Uterus (tissue), 4 donors: ENCODE results near the gene FKBP7. TPM values are rescaled to one million over a fixed set of nuclear protein-coding genes. Genes with fewer than 3 reads are reported as not detected.

ENCODE experiments used
- DNase-seq, 2 donors: peaks; one replicate each; pipeline ENCODE4 v3.0.0-alpha.2; 2019 to 2020
- H3K27ac ChIP-seq, 2 donors: fragments of 200-600 bp; sonication (generic); 1 replicate in 1 of 2; 2 replicates in 1 of 2; pipeline ENCODE4 v1.5.1; 2016 to 2018
- H3K27me3 ChIP-seq, 2 donors: fragments of 200-600 bp; sonication (generic); one replicate each; pipeline ENCODE4 v1.5.1; 2018 to 2019; ENCODE audit warnings: control low read depth in 1 of 2
- H3K36me3 ChIP-seq, 2 donors: fragments of 200-600 bp; sonication (generic); one replicate each; pipeline ENCODE4 v1.5.1; 2019; ENCODE audit warnings: control low read depth in 1 of 2
- H3K4me1 ChIP-seq, 2 donors: fragments of 200-600 bp; sonication (generic); one replicate each; pipeline ENCODE4 v1.5.1; 2018 to 2019; ENCODE audit warnings: control low read depth in 1 of 2
- H3K4me3 ChIP-seq, 2 donors: fragments of 200-600 bp; sonication (generic); 1 replicate in 1 of 2; 2 replicates in 1 of 2; pipeline ENCODE4 v1.5.1; 2018 to 2019; ENCODE audit warnings: mild to moderate bottlenecking in 1 of 2
- H3K9me3 ChIP-seq, 2 donors: fragments of 200-600 bp; sonication (generic); one replicate each; pipeline ENCODE4 v1.5.1; 2019; ENCODE audit warnings: control low read depth in 1 of 2
- POLR2A ChIP-seq, 2 donors: fragments of 450-650 bp; IDR thresholded peaks; one replicate each; pipeline ENCODE4 v1.6.1; 2016; ENCODE audit warnings: antibody characterized with exemption in 2 of 2, mild to moderate bottlenecking in 1 of 2, moderate library complexity in 1 of 2
- intact Hi-C: fragments of 100-400 bp; cut with DNase I; formaldehyde crosslinking; loops from one replicate; pipeline ENCODE4 v1.15.1; 2023; ENCODE audit warnings: low total_unique reads
- total RNA-seq, 4 donors: library from RNA; depleted of rRNA in 3 of 4; stranded (reverse); fragments of >200 nt in 3 of 4; gene quantifications; one replicate each; pipeline versions ENCODE4 v1.1.0 to v1.2.4, GENCODE V29; 2014 to 2023
- TF ChIP-seq, protein P1 (sequence below), 4 experiments: fragments of 200-600 bp in 2 of 4; fragments of 450-650 bp in 2 of 4; sonication (generic) in 2 of 4; IDR thresholded peaks; one replicate each; pipeline ENCODE4 v1.5.1; 2016 to 2019; ENCODE audit warnings: antibody characterized with exemption in 4 of 4, mild to moderate bottlenecking in 2 of 4, moderate library complexity in 1 of 4
- donor health status: DM: yes; HTN: yes; CAD: no.

Gene FKBP7
- total RNA-seq, 4 donors from 2014 or later: 5.4 to 87.2 (median 27.0) TPM

DNA sequence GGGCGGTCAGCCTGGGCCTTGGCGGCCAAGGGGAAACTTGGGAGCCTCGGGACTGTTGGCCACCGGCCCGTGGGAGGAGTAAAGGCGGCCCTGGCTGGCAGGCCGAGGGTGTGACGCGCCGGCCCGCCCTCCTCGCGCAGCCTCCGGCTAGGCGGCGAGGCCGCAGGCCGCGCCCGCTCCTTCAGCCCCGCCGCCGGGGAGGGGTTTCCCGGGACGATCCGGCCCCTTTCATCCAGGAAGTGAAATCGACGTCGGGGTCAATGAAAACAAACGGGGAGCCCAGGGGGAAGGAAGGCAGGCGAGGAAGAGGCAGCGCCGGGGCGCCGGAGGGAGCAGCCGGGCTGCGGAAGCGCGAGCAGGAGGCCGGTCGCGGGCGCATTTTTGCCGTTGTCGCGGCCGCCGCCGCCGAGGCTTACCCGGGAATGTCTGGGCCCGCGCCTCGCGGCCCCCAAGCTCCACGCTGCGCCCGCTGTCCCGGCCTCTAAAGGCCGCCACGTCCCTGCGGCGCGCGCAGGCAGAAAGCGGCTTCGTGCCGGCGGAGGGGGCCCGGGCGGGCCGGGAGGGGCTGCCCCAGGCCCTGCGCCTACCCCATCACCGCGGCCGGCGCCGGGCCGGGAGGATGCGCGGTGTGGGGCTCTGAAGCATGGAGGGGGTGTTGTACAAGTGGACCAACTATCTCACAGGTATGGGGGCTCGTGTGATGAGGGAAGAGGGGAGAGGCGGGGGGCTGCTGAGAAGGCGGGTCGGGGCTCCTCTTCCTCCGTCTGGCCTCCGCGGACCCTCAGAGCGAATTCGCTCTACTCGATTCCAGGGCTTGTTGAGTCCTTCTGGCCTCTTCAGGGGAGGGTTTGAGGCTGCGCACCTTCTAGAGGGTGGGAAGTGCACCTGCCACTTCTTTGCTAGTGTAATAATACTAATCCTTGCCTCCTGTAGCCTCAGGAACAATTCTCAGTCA is 2.1 kb upstream of the FKBP7 start, which contains the start of gene PLEKHA3:
PLEKHA3 (plus strand) TSS at position 231 of the 955 bp plus-strand sequence; CDS start at position 644, 413 bp downstream.
- no peaks in the 10 kb centered on the region for H3K9me3 ChIP-seq
- TF ChIP-seq POLR2A (IDR thresholded peaks at IDR 0.05): peak; percentile 71 to 80
- TF ChIP-seq, protein P1, sequence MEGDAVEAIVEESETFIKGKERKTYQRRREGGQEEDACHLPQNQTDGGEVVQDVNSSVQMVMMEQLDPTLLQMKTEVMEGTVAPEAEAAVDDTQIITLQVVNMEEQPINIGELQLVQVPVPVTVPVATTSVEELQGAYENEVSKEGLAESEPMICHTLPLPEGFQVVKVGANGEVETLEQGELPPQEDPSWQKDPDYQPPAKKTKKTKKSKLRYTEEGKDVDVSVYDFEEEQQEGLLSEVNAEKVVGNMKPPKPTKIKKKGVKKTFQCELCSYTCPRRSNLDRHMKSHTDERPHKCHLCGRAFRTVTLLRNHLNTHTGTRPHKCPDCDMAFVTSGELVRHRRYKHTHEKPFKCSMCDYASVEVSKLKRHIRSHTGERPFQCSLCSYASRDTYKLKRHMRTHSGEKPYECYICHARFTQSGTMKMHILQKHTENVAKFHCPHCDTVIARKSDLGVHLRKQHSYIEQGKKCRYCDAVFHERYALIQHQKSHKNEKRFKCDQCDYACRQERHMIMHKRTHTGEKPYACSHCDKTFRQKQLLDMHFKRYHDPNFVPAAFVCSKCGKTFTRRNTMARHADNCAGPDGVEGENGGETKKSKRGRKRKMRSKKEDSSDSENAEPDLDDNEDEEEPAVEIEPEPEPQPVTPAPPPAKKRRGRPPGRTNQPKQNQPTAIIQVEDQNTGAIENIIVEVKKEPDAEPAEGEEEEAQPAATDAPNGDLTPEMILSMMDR (IDR thresholded peaks at IDR 0.05): peak in 1 of 4 experiments; percentile 8
- no peaks in the 10 kb centered on the region for H3K27me3 ChIP-seq
- peak within 1 kb of the TSS; percentile 93 to 99 for H3K27ac ChIP-seq
- intact Hi-C loops: loop anchor here (2.0 kb wide), 1 partner anchor 30 kb away; the partner anchor contains the start of genes PJVK and PRKRA
- peak; percentile 96 to 98 for DNase-seq
- peaks cover 8 to 12% of the 10 kb centered on the region in 2 donors for H3K4me1 ChIP-seq
- H3K36me3 ChIP-seq: no peaks in the 10 kb centered on the region
- H3K4me3 ChIP-seq: peak within 1 kb of the TSS; percentile 68 to 96

DNA sequence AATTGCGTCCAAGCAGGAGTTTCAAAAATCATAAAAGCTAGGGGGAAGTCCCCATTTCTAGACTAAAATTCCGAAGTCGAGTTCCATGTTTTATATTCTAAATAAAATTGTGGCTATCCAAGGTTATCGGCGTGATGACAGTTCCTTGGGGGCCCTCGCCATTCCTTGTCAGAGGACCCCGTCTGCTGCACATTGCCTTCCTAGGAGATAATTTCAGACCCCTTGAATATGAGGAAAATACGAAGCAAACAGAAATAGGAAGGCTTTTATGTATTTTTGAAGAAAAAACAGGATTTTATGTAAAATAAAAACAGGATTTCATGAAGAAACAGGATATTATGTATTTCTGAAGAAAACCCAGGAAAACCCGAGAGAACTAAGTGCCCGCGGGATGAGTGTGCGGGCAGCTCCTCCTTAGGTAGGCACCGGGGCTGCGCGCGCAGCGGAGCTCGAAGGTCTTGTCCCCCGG is 1.4 kb upstream of the FKBP7 start:
- H3K27me3 ChIP-seq: no peaks in the 10 kb centered on the region
- intact Hi-C loops: loop anchor here (2.0 kb wide), 1 partner anchor 29 kb away; the partner anchor contains the start of genes PJVK and PRKRA
- no peaks in the 10 kb centered on the region for H3K36me3 ChIP-seq
- H3K4me3 ChIP-seq: peak overlapping the region; percentile 68 to 96
- TF ChIP-seq POLR2A (IDR thresholded peaks at IDR 0.05): no peak
- TF ChIP-seq, protein P1 (IDR thresholded peaks at IDR 0.05): no peak
- no peak for DNase-seq
- H3K9me3 ChIP-seq: no peaks in the 10 kb centered on the region
- H3K4me1 ChIP-seq: peaks cover 7 to 8% of the 10 kb centered on the region in 2 donors
- peak overlapping the region; percentile 93 to 99 for H3K27ac ChIP-seq

DNA sequence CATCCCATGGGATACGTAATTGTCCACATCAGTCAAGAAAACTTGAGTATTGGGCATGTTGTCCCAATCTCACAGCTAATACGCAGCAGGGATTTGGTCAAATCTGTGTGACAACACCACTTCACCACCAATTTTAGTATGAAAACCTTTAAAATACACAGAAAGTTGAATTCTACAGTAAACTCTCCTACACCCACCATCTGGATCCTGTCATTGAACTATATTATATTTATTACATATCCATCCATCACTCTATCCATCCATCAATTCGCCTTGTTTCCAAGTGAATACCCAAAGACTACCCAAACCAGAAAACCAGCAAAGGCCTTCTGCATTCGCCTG is 846 bp upstream of the FKBP7 start:
- Histone ChIP-seq H3K27ac (peak overlapping the region; percentile 93 to 99), H3K9me3 (no peaks in the 10 kb centered on the region), H3K4me3 (peak overlapping the region; percentile 68), H3K36me3 (no peaks in the 10 kb centered on the region), H3K4me1 (peaks cover 7 to 8% of the 10 kb centered on the region in 2 donors), H3K27me3 (no peaks in the 10 kb centered on the region)
- intact Hi-C loops: no loop called here
- no peak for DNase-seq
- TF ChIP-seq POLR2A (IDR thresholded peaks at IDR 0.05): no peak
- TF ChIP-seq, protein P1 (IDR thresholded peaks at IDR 0.05): no peak

DNA sequence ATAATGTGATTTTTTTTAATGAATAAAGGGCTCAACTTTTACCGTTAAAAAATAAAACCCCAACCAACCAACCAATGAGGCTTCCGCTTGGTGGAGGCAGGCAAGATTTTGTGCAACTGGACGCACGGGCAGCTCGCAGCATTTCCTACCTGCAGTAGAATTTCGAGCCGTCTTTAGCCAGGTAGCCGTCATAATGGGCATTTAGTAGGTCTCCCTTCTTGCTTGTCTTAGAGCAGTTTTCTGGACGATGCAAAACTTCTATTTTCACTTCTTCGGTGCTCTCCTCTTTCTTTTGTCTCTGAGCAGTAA is 316 bp downstream of the FKBP7 start:
- no peaks in the 10 kb centered on the region for H3K9me3 ChIP-seq
- peaks cover 7 to 8% of the 10 kb centered on the region in 2 donors for H3K4me1 ChIP-seq
- H3K36me3 ChIP-seq: no peaks in the 10 kb centered on the region
- peak overlapping the region; percentile 68 for H3K4me3 ChIP-seq
- no peak for TF ChIP-seq POLR2A (IDR thresholded peaks at IDR 0.05)
- TF ChIP-seq, protein P1 (IDR thresholded peaks at IDR 0.05): no peak
- intact Hi-C loops: no loop called here
- peak overlapping the region; percentile 93 to 99 for H3K27ac ChIP-seq
- no peaks in the 10 kb centered on the region for H3K27me3 ChIP-seq
- DNase-seq: peak in 1 of 2 donors; percentile 20
